Activated CD4-positive, alpha-beta T cell treated with anti-CD3 and anti-CD28 coated beads, Interleukin-10, Interleukin-2, amounts not matched to agents 100 ng/mL and 50 ng/mL, durations not matched to agents 16 hours and 8 hours (primary cell): Measurements from ENCODE around the gene PATL2.

ENCODE experiments used
- DNase-seq: peaks from one replicate; pipeline ENCODE4 v3.0.0-alpha.2; 2020

Gene PATL2

DNA sequence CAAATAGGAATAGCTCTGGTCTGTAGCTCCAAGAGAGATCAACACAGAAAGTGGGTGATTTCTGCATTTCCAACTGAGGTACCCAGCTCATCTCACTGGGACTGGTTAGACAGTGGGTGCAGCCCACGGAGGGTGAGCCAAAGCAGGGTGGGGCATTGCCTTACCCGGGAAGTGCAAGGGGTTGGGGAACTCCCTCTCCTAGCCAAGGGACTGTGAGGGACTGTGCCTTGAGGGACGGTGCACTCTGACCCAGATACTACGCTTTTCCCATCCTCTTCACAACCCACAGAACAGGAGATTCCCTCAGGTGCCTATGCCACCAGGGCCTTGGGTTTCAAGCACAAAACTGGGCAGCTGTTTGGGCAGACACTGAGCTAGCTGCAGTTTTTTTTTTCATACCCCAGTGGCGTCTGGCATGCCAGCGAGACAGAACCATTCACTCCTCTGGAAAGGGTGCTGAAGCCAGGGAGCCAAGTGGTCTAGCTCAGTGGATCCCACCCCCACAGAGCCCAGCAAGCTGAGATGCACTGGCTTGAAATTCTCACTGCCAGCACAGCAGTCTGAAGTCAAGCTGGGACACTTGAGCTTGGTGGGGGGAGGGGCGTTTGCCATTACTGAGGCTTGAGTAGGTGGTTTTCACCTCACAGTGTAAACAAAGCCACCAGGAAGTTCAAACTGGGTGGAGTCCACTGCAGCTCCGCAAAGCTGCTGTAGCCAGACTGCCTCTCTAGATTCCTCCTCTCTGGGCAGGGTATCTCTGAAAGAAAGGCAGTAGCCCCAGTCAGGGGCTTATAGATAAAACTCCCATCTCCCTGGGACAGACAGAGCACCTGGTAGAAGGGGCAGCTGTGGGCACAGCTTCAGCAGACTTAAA, 28.1 kb downstream of the PATL2 start:
- peak; percentile 88 for DNase-seq

DNA sequence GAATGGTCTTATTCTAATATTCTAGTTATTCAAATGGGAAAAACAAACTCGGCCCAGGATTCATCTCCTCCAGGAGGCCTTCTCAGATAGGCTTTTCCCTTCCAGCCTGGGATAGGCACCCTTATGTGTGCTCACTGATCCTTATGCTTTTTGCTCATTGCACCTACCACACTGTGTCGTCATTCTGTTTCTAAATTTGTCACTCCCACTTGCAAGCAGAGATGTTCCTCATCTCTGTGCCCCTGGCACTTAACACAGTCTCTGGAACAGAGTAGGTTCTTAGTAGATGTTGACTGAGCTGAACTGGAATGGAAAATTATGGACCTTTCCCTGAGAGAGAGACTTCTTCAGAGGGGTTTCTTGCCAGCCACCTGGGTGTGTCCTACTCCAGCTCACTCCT, 28.9 kb downstream of the PATL2 start:
- DNase-seq = peak; percentile 45

- DNase-seq = peak; percentile 44
These were observed 34.4 kb downstream of the PATL2 start for GRCh38 chr15:44676676-44677075.

- DNase-seq = no peak
These were observed 35.2 kb downstream of the PATL2 start for GRCh38 chr15:44675911-44676310.

DNA sequence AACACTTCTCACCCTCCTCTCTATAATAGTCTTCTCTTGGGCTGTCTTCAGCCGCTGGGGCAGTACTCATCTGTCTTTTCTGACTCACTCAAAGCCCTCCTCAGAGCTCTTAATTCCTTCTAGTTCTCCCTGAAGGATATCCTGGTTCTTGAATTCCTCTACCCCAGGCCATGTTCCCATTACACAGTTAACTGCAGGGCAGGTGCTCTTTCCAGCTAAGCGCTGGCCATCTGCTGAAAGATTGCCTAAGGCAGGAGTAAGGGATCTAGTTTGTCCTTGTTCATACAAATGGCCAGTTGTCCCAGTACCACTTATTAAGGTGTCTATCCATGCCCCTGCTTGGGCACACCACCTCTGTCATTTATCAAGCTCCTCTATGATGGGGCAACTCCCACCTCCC, 37.5 kb downstream of the PATL2 start:
- no peak for DNase-seq

DNA sequence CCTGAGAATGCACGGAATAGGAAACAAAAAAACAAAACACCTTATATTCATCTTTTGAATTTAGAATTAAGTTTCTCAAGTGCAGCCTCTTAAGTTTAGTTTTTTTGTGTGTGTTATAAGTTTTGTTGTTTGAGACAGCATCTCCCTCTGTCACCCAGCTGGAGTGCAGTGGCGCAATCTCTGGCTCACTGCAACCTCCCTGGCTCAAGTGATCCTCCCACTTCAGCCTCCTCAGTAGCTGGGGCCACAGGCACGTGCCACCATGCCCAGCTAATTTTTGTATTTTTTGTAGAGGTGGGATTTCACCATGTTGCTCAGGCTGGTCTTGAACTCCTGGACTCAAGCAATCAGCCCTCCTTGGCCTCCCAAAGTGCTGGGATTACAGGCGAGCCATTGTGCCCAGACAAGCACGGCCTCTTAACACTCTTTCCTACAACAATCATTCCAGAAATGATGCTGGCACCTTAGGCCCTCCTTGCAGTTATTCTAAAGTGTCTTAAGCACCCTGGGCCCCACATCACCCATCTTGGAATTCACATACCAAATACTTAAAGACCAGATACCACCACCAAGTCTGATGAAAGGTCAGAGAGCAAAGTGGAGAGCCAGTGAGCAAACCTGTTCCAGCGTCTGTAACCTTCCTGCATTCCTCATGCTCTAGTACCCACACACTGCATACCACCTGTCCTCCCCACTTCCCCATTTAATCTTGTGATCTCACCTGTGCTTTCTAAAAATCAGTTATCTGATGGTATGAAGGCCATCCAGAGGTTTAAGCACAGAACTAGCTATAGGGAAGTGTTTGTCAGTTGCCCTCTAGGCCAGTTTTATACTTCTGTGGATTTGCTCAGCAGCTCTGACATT, 40.8 kb downstream of the PATL2 start:
- no peak for DNase-seq

DNA sequence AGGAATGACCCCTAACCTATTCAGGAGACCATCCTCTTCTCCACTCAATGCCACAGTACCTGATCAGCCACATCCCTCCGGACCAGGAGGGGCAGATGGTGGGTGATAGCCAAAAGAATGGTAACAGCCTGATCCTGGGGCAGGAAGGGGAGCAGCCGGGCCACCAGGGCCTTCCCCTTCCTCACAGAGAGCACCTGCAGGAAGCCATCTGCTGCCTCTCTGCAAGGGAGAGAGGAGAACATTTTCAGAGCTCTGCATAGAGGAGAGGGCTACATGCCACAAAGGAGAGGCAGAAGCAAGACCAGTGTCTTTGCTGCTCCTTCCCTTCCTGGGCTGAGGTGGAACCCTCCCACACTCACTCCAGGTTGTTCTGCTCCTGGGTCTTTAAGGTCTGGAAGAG, 42.2 kb downstream of the PATL2 start:
- DNase-seq = no peak

DNA sequence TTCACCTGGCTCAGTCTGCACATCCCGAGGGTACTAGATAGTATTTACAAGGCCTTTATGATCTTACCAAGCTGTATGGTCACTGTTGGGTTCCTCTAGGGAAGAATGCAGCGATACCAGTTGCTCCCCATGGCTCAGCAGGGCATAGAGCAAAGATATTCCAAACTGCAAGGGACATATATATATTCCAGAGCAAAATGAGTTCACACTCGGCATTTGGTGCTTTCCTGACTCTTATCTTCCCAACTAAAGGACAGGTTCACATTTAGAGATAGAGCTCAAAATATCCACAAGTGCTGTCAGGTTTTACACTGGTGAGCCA, 44.1 kb downstream of the PATL2 start:
- no peak for DNase-seq

- no peak for DNase-seq
These were observed 44.7 kb downstream of the PATL2 start for GRCh38 chr15:44666210-44667038.

GRCh38 chr15:44663410-44664308, 47.5 kb downstream of the PATL2 start, which contains the start of gene SPG11:
SPG11 (minus strand) TSS chr15:44663662; CDS start chr15:44663647, 15 bp downstream.
- DNase-seq = peak; percentile 99

GRCh38 chr15:44662478-44663409, 48.4 kb downstream of the PATL2 start:
- peak; percentile 92 for DNase-seq

- DNase-seq = no peak
These were observed 49.5 kb downstream of the PATL2 start for GRCh38 chr15:44661576-44661975.

GRCh38 chr15:44659056-44659455, 52.1 kb downstream of the PATL2 start:
- no peak for DNase-seq

DNA sequence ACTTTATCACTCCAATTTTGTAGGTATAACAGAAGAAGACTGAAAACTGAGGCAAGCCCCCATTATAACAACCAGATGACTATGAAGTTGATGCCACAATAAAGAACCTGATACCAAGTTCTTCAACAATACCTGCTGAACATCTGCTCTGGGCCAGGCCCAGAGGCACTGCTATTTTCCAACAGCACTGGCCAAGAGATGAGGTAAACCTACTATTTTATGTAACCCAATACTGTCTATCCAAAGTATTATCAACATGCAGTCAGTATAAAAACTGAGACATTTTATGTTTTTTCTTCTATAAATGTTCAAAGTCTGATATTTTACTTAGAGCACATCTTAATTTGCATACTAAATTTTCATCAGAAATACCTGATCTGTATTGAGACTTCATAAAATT, 53.7 kb downstream of the PATL2 start:
- no peak for DNase-seq

DNA sequence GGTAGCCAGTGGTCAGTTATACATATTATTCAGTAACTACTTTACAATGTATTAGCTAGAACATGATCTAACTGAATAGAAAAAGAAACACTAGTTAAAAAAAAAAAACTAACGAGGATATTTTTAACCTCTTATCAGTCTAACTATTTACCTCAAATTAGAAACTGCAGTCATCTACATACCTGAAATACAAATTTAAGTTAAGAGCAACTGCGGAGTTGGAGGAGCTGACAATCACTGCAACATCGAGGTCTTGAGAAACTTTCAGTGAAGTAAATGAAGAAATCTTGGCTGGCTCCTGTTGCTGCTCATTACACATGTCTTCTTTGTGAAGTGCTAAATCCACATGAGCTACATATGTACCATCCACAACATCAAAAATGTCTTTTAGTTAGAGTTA, 54.2 kb downstream of the PATL2 start:
- no peak for DNase-seq

DNA sequence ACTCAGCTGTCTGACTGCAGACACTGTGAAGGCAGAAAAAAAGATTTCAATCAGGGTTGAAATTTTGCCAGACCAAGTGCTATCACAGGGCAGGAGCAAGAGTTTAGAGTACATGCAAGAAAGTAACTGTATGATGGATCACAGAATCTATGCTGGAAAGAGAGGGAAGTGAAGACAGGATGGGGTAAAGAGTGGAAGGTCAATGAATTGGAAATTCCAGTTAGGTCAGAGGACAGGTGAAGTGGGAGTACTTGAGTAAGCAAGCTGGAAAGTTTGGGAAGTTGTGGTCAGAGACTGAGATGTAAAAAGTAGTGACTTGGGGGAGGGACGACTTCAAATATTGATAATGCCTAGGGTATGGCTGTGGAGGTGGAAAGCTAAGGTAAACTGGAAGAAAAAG, 54.8 kb downstream of the PATL2 start:
- DNase-seq = no peak

DNA sequence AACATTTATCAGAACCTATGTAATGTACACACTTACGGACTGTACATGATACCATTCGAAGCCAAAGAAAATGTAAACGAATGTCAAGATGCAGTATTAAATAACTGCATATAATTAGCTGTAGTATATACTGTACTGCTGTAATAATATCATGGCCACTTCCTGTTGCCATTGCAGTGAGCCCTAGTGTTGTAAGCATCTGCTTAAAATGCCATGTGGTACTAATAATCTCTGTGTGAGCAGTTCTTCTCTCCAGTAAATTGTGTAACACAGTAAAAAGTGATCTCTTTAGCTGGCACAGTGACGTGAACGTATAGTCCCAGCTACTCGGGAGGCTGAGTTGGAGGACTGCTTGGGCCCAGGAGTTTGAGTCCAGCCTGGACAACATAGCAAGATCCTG, 56.3 kb downstream of the PATL2 start:
- DNase-seq = no peak

GRCh38 chr15:44647637-44648036, 63.5 kb downstream of the PATL2 start:
- no peak for DNase-seq

- peak; percentile 45 for DNase-seq
These were observed 64.1 kb downstream of the PATL2 start for GRCh38 chr15:44647036-44647435.

GRCh38 chr15:44646460-44646859, 64.7 kb downstream of the PATL2 start:
- no peak for DNase-seq

GRCh38 chr15:44641651-44642050, 69.5 kb downstream of the PATL2 start:
- DNase-seq = no peak
